Prostate gland (tissue), 2 donors: ENCODE measurements around the gene NBEAL1. TPM values are rescaled to one million over a fixed set of nuclear protein-coding genes. Genes with fewer than 3 reads are reported as not detected.

Experiments
- DNase-seq: peaks from one replicate; pipeline ENCODE4 v3.0.0-alpha.2; 2019; ENCODE audit warnings: low spot score
- H3K27ac ChIP-seq, 2 donors: fragments of 200-600 bp; sonication (generic); 2 replicates each; pipeline ENCODE4 v1.5.1; 2017 to 2019
- H3K27me3 ChIP-seq: fragments of 200-600 bp; sonication (generic); replicated peaks from 2 replicates; pipeline ENCODE4 v1.5.1; 2019; ENCODE audit not compliant: insufficient read depth
- H3K36me3 ChIP-seq, 2 donors: fragments of 200-600 bp; sonication (generic); 1 replicate in 1 of 2; 2 replicates in 1 of 2; pipeline versions ENCODE4 v1.5.1 to v1.8.1; 2017 to 2019
- H3K4me1 ChIP-seq: fragments of 200-600 bp; sonication (generic); replicated peaks from 2 replicates; pipeline ENCODE4 v1.5.1; 2019
- H3K4me3 ChIP-seq, 2 donors: fragments of 200-600 bp; sonication (generic); 2 replicates each; pipeline ENCODE4 v1.5.1; 2017 to 2019
- H3K9me3 ChIP-seq: fragments of 200-600 bp; sonication (generic); 2 replicates; pipeline ENCODE4 v1.5.1; 2017
- CTCF ChIP-seq, 4 experiments: fragments of 200-600 bp in 2 of 4; fragments of 450-650 bp in 2 of 4; sonication (generic) in 2 of 4; IDR thresholded peaks; 1 replicate in 3 of 4; 2 replicates in 1 of 4; pipeline ENCODE4 v1.5.1; 2016 to 2019; ENCODE audit warnings: antibody characterized with exemption in 4 of 4, mild to moderate bottlenecking in 2 of 4, moderate library complexity in 2 of 4
- POLR2A ChIP-seq: fragments of 450-650 bp; IDR thresholded peaks from one replicate; pipeline ENCODE4 v1.6.1; 2016; ENCODE audit warnings: antibody characterized with exemption, mild to moderate bottlenecking
- POLR2AphosphoS5 ChIP-seq: sonication (generic); formaldehyde crosslinking; IDR thresholded peaks from one replicate; pipeline ENCODE4 v1.6.1; 2017; ENCODE audit warnings: antibody characterized with exemption
- WGBS: methylation state at CpG from one replicate; pipeline ENCODE4 v1.1.5; 2018; 5-methylcytosine and 5-hydroxymethylcytosine counted together
- intact Hi-C: fragments of 100-400 bp; cut with DNase I; formaldehyde crosslinking; loops from one replicate; pipeline ENCODE4 v1.14.2; 2022
- total RNA-seq, 2 donors: library from RNA; depleted of rRNA; stranded (reverse); fragments of >200 nt; gene quantifications; one replicate each; pipeline ENCODE4 v1.1.0, GENCODE V29; 2016

NBEAL1 gene
- total RNA-seq, 2 donors from 2014 or later, result 21.2 to 47.1 TPM

- H3K36me3 ChIP-seq, result no peaks in the 10 kb centered on the region
- DNase-seq, result no peak
- TF ChIP-seq POLR2A (no peak), POLR2AphosphoS5 (no peak), CTCF (IDR thresholded peaks at IDR 0.05) (no peak)
- intact Hi-C loops, result no loop called here
- no peaks in the 10 kb centered on the region for H3K9me3 ChIP-seq
- no peaks in the 10 kb centered on the region for H3K4me1 ChIP-seq
- no peak overlapping the region for H3K27ac ChIP-seq
- no peaks in the 10 kb centered on the region for H3K27me3 ChIP-seq
- H3K4me3 ChIP-seq, result no peak overlapping the region
Measured at GRCh38 chr2:203025592-203025991, 10.9 kb downstream of the NBEAL1 start.

- intact Hi-C loops, result no loop called here
- 91% methylated on average over 2 of the region's 2 CpGs for WGBS
Measured at GRCh38 chr2:203030545-203030944, 15.9 kb downstream of the NBEAL1 start.

GRCh38 chr2:203030991-203031390 is 16.3 kb downstream of the NBEAL1 start:
- H3K4me3 ChIP-seq, result no peak overlapping the region
- H3K4me1 ChIP-seq, result no peaks in the 10 kb centered on the region
- 82% methylated on average over 5 of the region's 5 CpGs for WGBS
- H3K9me3 ChIP-seq, result no peaks in the 10 kb centered on the region
- no peaks in the 10 kb centered on the region for H3K27me3 ChIP-seq
- intact Hi-C loops, result no loop called here
- no peak for DNase-seq
- TF ChIP-seq POLR2AphosphoS5, result no peak
- no peak for TF ChIP-seq CTCF (IDR thresholded peaks at IDR 0.05)
- TF ChIP-seq POLR2A, result no peak
- no peaks in the 10 kb centered on the region for H3K36me3 ChIP-seq
- no peak overlapping the region for H3K27ac ChIP-seq

More at GRCh38 chr2:203030545-203030944, 15.9 kb downstream of the NBEAL1 start:
- H3K4me3 ChIP-seq, result no peak overlapping the region
- no peaks in the 10 kb centered on the region for H3K9me3 ChIP-seq
- no peak overlapping the region for H3K27ac ChIP-seq
- no peaks in the 10 kb centered on the region for H3K36me3 ChIP-seq
- H3K4me1 ChIP-seq, result no peaks in the 10 kb centered on the region
- DNase-seq, result no peak
- no peak for TF ChIP-seq POLR2A
- no peak for TF ChIP-seq POLR2AphosphoS5
- no peak for TF ChIP-seq CTCF (IDR thresholded peaks at IDR 0.05)
- H3K27me3 ChIP-seq, result no peaks in the 10 kb centered on the region

- intact Hi-C loops, result no loop called here
- no peak for DNase-seq
- TF ChIP-seq POLR2A (no peak), CTCF (IDR thresholded peaks at IDR 0.05) (no peak)
Measured at GRCh38 chr2:203033395-203033794, 18.7 kb downstream of the NBEAL1 start.

GRCh38 chr2:203035879-203036470 is 21.3 kb downstream of the NBEAL1 start:
- WGBS, result 24% methylated on average over 3 of the region's 3 CpGs
- intact Hi-C loops, result no loop called here
- Histone ChIP-seq H3K9me3 (no peaks in the 10 kb centered on the region), H3K36me3 (no peaks in the 10 kb centered on the region), H3K4me3 (no peak overlapping the region), H3K4me1 (no peaks in the 10 kb centered on the region), H3K27me3 (no peaks in the 10 kb centered on the region), H3K27ac (no peak overlapping the region)
- no peak for TF ChIP-seq CTCF (IDR thresholded peaks at IDR 0.05)
- no peak for TF ChIP-seq POLR2A
- TF ChIP-seq POLR2AphosphoS5, result no peak
- DNase-seq, result no peak

More at GRCh38 chr2:203033395-203033794, 18.7 kb downstream of the NBEAL1 start:
- no peak overlapping the region for H3K27ac ChIP-seq
- no peaks in the 10 kb centered on the region for H3K36me3 ChIP-seq
- H3K9me3 ChIP-seq, result no peaks in the 10 kb centered on the region
- no peak overlapping the region for H3K4me3 ChIP-seq
- H3K4me1 ChIP-seq, result no peaks in the 10 kb centered on the region
- no peaks in the 10 kb centered on the region for H3K27me3 ChIP-seq
